H1 (cell line): ENCODE data around the gene MYOM1. TPM values are rescaled to one million over a fixed set of nuclear protein-coding genes. Genes with fewer than 3 reads are reported as not detected.

ENCODE experiments used
- ATF3 ChIP-seq: IDR thresholded peaks from 2 replicates; pipeline ENCODE4 v1.6.1; 2011; ENCODE audit warnings: low read depth, mild to moderate bottlenecking, low read length; ENCODE audit not compliant: insufficient read depth
- CBX8 ChIP-seq: fragments of 300-800, 300-1000 bp; sonication (generic); IDR thresholded peaks from 2 replicates; pipeline ENCODE4 v1.7.1; 2016; ENCODE audit warnings: low read depth, low read length, borderline replicate concordance
- SAP30 ChIP-seq: fragments of 300-600 bp; sonication (generic); IDR thresholded peaks from 2 replicates; pipeline ENCODE4 v1.7.1; 2012; ENCODE audit warnings: low read length, moderate library complexity, mild to moderate bottlenecking, inconsistent platforms; ENCODE audit not compliant: insufficient read depth, insufficient replicate concordance
- polyA plus RNA-seq, 7 experiments: library from polyadenylated mRNA; depleted of rRNA in 3 of 7; stranded (reverse) in 5 of 7; unstranded in 2 of 7; fragments of >200 nt in 5 of 7; fragments of 200-250 nt in 2 of 7; gene quantifications; 1 replicate in 5 of 7; 2 replicates in 1 of 7; 4 replicates in 1 of 7; pipeline versions ENCODE4 v1.2.1 to v1.2.3, GENCODE V29; 2011 to 2013; ENCODE audit warnings: missing spikeins in 2 of 7, mixed read lengths in 2 of 7
- total RNA-seq: library from RNA; stranded (reverse); fragmentation: NEBNext Ultra II Directional; extraction: Animal tissue kit (Norgen Biotek cat#: 25700); gene quantifications from 2 replicates; pipeline ENCODE4 v1.2.1, GENCODE V29; 2021

MYOM1 gene
- total and polyA plus RNA-seq, 2 of the 8 experiments (the other 6 are each of a cell fraction or from before 2014, with no cell fraction given) = 0.06 to 0.32 TPM

DNA sequence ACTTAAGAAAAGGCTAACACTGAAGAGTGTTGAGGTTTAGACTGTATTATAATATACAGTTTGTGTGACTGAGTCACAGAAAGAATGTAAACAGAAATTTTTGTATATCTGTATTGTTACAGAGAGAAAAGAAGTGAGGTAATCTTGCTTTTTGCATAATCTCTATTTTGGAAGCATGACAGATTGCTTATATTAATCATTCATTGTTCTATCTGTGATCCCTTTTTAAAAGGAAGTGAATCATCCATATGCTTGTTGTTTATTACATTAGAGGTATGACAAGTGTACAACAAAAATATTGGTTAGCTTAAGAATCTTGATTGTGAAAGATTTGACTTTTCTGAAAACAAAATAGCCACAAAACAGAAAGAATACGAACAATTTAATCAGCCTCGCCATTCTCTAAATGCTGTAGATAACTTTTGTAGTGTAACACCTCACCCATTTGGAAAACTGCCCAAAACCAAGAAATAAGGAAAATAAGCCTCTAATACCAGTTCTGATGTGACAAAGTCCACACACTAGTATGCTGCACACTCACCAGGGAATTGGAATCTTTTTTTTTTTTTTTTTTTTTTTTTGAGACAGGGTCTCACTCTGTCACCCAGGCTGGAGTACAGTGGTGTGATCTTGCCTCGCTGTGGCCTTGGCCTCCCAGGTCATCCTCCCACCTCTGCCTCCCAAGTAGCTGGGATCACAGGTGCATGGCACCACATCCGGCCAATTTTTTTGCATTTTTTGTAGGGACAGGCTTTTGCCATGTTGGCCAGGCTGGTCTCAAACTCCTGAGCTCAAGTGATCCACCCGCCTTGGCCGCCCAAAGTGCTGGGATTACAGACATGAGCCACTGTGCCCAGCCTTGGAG lies 115.3 kb downstream of the MYOM1 start (continued):
- TF ChIP-seq CBX8 = no peak
- TF ChIP-seq SAP30 = no peak
- TF ChIP-seq ATF3 = no peak
